ENCODE measurements around the gene NOLC1.

Gene NOLC1

DNA sequence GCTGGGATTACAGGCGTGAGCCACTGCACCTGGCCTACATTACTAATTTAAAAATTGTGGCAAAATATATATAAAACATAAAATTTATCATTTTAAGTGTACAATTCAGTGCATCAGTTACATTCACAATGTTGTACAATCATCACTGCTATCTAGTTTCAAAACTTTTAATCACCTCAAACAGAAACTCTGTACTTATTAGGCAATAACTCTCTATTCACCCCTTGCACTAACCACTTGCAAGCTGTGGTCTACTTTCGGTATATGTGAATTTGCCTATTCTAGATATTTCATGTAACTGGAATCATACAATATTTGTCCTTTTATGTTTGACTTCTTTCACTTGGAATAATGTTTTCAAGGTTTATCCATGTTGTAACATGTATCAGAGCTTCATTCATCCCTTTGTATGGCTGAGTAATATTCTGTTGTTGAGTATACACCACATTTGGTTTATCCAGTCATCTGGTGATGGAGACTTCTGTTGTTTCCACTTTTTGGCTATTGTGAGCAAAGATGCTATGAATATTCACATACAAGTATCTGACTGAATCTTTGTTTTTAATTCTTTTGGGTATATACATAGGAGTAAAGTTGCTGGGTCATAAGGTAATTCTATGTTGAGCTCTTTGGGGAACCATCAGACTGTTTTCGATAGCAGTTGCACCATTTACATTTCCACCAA lies 59.6 kb downstream of the NOLC1 start:
- DNase-seq = no peak

Measured in CD4-positive, alpha-beta T cell treated with Interferon gamma for 1 hour (primary cell).